Peyer's patch (tissue), 4 donors: Measurements from ENCODE around the gene EVL.

Experiments
- POLR2A ChIP-seq, 2 donors: fragments of 450-650 bp; IDR thresholded peaks; one replicate each; pipeline ENCODE4 v1.5.1; 2017; ENCODE audit warnings: antibody characterized with exemption in 2 of 2, mild to moderate bottlenecking in 2 of 2, moderate library complexity in 2 of 2
- TF ChIP-seq, protein P1 (sequence below), 6 experiments: fragments of 450-650 bp in 4 of 6; fragments of 200-600 bp in 2 of 6; sonication (generic) in 1 of 6; IDR thresholded peaks; one replicate each; pipeline ENCODE4 v1.5.1; 2017 to 2019; ENCODE audit warnings: antibody characterized with exemption in 6 of 6, mild to moderate bottlenecking in 3 of 6, moderate library complexity in 1 of 6

DNA sequence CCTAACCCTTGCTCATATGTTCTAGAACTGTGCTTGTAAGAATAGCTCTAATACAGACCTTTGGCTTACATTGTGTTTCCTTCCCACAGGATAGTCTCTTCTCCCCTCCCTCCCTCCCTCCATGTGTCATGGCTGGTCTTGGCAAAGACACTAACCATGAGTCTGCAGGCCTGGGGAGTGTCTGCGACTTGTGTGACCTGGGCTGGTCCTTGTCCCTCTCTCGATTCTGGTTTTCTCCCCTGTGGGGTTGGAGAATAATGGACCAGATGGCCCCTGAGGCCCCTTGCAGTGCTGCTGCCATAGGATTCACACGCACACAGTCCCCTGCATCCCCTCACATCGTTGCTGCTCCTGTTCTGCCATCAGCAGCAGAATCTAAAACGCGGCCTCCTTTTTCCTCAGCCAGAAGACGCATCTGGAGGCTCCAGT lies 64.0 kb downstream of the EVL start:
- TF ChIP-seq, protein P1, sequence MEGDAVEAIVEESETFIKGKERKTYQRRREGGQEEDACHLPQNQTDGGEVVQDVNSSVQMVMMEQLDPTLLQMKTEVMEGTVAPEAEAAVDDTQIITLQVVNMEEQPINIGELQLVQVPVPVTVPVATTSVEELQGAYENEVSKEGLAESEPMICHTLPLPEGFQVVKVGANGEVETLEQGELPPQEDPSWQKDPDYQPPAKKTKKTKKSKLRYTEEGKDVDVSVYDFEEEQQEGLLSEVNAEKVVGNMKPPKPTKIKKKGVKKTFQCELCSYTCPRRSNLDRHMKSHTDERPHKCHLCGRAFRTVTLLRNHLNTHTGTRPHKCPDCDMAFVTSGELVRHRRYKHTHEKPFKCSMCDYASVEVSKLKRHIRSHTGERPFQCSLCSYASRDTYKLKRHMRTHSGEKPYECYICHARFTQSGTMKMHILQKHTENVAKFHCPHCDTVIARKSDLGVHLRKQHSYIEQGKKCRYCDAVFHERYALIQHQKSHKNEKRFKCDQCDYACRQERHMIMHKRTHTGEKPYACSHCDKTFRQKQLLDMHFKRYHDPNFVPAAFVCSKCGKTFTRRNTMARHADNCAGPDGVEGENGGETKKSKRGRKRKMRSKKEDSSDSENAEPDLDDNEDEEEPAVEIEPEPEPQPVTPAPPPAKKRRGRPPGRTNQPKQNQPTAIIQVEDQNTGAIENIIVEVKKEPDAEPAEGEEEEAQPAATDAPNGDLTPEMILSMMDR (IDR thresholded peaks at IDR 0.05) = no peak
- no peak for TF ChIP-seq POLR2A (IDR thresholded peaks at IDR 0.05)
